ENCODE data around the gene NAALADL2. TPM values are rescaled to one million over a fixed set of nuclear protein-coding genes. Genes with fewer than 3 reads are reported as not detected.

Gene NAALADL2
- total RNA-seq, 1 experiment from 2014 or later = 2.7 TPM

DNA sequence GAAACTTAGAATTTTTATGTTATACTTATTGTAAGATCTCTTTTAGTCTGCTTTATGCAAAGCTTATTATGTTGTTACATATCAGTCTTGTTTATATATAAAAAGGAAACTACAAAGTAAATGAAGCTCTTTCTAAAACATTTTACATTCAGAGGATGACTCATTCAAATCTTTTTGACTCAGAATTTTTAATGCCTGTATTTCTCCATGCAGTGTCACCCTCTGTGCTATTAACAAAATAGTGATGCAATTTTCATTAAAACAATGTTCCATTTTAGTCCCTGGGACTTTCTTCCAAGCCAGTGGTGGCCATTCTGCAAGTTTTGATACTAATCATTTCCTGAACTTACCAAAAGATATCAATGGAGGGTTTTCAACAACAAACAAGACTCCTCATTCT is 216.1 kb downstream of the NAALADL2 start:
- Histone ChIP-seq H3K4me3 (ENCODE audit: low read depth in 2 of 2, low read length in 2 of 2) (no peak overlapping the region), H3K4me1 (ENCODE audit: control insufficient read depth, insufficient read depth, low read length) (no peaks in the 10 kb centered on the region), H3K27me3 (ENCODE audit: control insufficient read depth, insufficient read depth, low read length) (no peaks in the 10 kb centered on the region), H3K36me3 (ENCODE audit: control insufficient read depth, insufficient read depth, low read length) (no peaks in the 10 kb centered on the region), H3K9me3 (ENCODE audit: control insufficient read depth, insufficient read depth, low read depth, low read length) (no peaks in the 10 kb centered on the region), H3K27ac (ENCODE audit: low read length) (no peak overlapping the region)
- in situ Hi-C loops (cut with HindIII; ENCODE audit: low pct_unique_long_range_greater_than_20kb, low sequenced_read_pairs) (no loop called here), intact Hi-C loops (cut with micrococcal nuclease; ENCODE audit: unreplicated experiment) (no loop called here)
- CTCF ChIA-PET = no interaction called here
- DNase-seq (ENCODE audit: low read depth, low spot score) (no peak), ATAC-seq (no peak)
- POLR2A ChIA-PET = no interaction called here
- TF ChIP-seq REST (IDR thresholded peaks at IDR 0.05; ENCODE audit: insufficient read depth in 1 of 2, low read depth in 2 of 2, low read length in 1 of 2) (no peak), TCF7L2 (IDR thresholded peaks at IDR 0.05; ENCODE audit: low read depth, low read length) (no peak), SIN3A (IDR thresholded peaks at IDR 0.05; ENCODE audit: borderline replicate concordance, insufficient read depth, low read depth, low read length) (no peak), CTCF (IDR thresholded peaks at IDR 0.05) (no peak), POLR2AphosphoS5 (IDR thresholded peaks at IDR 0.05; ENCODE audit: low read depth, low read length) (no peak)
- BruUV-seq (replicated peaks) = no TSS peak

GRCh38 chr3:175077216-175077615 is 218.1 kb downstream of the NAALADL2 start:
- Histone ChIP-seq H3K4me1 (ENCODE audit: control insufficient read depth, insufficient read depth, low read length) (no peaks in the 10 kb centered on the region), H3K4me3 (ENCODE audit: low read depth in 2 of 2, low read length in 2 of 2) (no peak overlapping the region), H3K9me3 (ENCODE audit: control insufficient read depth, insufficient read depth, low read depth, low read length) (no peaks in the 10 kb centered on the region), H3K27me3 (ENCODE audit: control insufficient read depth, insufficient read depth, low read length) (no peaks in the 10 kb centered on the region), H3K36me3 (ENCODE audit: control insufficient read depth, insufficient read depth, low read length) (no peaks in the 10 kb centered on the region), H3K27ac (ENCODE audit: low read length) (no peak overlapping the region)
- DNase-seq (ENCODE audit: low read depth, low spot score) (no peak), ATAC-seq (no peak)
- intact Hi-C loops (cut with micrococcal nuclease; ENCODE audit: unreplicated experiment) (no loop called here), in situ Hi-C loops (cut with HindIII; ENCODE audit: low pct_unique_long_range_greater_than_20kb, low sequenced_read_pairs) (no loop called here)
- no TSS peak for BruUV-seq (replicated peaks)
- ChIA-PET POLR2A (no interaction called here), CTCF (no interaction called here)
- TF ChIP-seq REST (IDR thresholded peaks at IDR 0.05; ENCODE audit: insufficient read depth in 1 of 2, low read depth in 2 of 2, low read length in 1 of 2) (no peak), CTCF (IDR thresholded peaks at IDR 0.05) (no peak), POLR2AphosphoS5 (IDR thresholded peaks at IDR 0.05; ENCODE audit: low read depth, low read length) (no peak), TCF7L2 (IDR thresholded peaks at IDR 0.05; ENCODE audit: low read depth, low read length) (no peak), SIN3A (IDR thresholded peaks at IDR 0.05; ENCODE audit: borderline replicate concordance, insufficient read depth, low read depth, low read length) (no peak)
